NCI-H1092 treated with DMSO at 0.1 percent for 48 hours (cell line): ENCODE data around the gene CC2D1A.

Source experiments
- DNase-seq: peaks from one replicate; lab custom pipeline; 2025; lab: John Stamatoyannopoulos, UW

CC2D1A gene

DNA sequence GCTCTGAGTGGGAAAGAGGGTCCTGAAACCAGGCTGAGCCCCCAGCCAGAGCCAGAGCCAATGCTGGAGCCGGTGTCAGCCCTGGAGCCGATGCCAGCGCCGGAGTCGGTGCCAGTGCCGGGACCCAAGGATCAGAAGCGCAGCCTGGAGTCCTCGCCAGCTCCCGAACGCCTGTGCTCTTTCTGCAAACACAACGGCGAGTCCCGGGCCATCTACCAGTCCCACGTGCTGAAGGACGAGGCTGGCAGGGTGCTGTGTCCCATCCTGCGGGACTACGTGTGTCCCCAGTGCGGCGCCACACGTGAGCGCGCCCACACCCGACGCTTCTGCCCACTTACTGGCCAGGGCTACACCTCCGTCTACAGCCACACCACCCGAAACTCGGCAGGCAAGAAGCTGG lies 28.7 kb upstream of the CC2D1A start:
- no peak for DNase-seq

DNA sequence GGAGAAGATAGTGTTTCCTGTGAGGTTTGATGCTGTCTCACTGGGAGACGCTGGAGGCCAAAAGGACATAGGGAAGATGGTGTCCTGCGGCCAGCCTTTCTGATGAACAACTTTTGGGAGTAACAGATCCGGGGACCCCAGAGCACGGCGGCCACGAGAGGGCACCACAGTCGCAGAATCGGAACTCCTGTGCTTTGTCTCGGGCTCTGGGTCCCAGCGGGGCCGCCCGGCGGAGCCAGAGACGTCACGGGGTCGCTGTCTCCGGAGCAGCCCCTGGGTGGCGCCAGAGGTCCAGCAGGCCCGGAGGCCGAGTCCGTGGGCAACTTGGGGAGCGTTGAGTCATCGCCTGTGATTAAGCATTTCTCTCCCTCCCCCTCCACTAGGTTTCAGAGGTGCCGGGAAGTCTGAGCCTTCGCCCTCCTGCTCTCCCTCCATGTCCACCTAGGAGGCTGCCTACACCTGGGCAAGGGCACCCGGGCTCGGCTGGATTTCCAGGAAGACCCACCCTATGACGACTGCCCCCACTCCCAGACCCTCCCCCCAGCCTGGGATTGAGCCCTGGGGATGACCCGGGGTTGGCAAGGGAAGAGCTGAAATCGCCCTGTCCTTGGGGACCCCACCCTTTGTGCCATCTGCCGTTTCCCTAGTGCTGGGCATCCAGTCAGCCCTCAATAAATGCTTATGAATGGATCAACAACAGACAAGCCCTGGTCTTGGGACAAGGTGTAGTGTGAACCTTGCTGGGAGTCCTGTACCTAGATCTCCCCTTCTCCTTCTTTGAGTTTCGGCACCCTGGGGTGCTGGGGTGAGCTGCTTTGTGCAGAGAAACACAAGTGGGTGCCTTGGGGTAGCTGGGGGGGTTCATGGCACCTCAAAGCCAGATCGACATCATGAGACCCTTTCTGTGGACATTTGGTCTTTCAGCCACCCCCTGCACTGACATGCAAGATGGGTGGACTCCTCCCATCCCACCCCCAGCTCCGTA lies 25.6 kb upstream of the CC2D1A start:
- DNase-seq: peak; percentile 88

GRCh38 chr19:13881251-13881691 lies 24.7 kb upstream of the CC2D1A start:
- no peak for DNase-seq

GRCh38 chr19:13881692-13882418 lies 24.1 kb upstream of the CC2D1A start:
- DNase-seq: no peak

- DNase-seq: no peak
These were observed 23.6 kb upstream of the CC2D1A start for GRCh38 chr19:13882419-13882795.

DNA sequence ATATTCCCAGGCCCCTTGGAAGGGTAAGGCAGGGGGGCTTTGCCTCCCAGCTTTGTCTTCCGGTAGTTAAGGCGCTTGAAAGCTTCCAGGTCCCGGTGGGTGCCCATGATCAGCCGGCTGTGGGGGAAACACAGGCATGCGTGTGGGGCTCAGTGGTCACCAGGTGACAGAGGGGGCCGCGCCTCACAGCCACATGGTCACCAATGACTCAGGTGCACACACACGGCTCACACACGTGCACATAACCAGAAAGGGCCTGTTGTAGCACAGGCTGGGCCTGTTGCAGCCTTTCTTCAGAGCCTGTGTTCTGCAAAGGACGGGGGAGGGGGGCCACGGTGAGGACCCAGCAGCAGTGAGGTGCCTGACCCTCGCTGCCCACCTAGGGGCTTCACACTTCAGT lies 23.2 kb upstream of the CC2D1A start:
- DNase-seq: no peak

DNA sequence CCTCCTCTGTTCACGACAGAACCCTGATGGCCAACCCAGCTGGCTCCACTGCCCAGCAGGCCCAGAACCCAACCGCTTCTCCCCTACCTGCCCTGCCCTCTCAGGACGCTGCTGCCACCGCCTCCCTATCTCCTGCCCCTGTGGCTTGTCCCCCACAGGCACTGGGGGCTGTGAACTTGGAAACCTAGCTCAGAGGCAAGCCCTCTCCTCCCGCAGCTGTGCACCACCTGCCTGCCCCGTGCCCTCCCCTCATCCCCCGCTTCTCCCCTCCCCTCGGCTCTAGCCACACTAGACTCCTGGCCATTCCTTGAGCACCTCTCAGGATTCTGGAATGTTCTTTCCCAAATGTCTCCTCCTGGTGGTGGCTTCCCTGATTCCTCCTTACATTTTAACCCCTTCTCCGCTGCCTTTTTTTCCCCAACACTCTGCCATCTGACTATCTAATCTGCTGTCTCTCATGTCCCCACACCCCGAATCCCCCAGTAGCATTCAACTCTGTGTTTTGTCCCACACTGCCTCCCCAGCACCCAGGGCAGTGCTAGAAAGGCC lies 22.4 kb upstream of the CC2D1A start:
- DNase-seq: no peak

DNA sequence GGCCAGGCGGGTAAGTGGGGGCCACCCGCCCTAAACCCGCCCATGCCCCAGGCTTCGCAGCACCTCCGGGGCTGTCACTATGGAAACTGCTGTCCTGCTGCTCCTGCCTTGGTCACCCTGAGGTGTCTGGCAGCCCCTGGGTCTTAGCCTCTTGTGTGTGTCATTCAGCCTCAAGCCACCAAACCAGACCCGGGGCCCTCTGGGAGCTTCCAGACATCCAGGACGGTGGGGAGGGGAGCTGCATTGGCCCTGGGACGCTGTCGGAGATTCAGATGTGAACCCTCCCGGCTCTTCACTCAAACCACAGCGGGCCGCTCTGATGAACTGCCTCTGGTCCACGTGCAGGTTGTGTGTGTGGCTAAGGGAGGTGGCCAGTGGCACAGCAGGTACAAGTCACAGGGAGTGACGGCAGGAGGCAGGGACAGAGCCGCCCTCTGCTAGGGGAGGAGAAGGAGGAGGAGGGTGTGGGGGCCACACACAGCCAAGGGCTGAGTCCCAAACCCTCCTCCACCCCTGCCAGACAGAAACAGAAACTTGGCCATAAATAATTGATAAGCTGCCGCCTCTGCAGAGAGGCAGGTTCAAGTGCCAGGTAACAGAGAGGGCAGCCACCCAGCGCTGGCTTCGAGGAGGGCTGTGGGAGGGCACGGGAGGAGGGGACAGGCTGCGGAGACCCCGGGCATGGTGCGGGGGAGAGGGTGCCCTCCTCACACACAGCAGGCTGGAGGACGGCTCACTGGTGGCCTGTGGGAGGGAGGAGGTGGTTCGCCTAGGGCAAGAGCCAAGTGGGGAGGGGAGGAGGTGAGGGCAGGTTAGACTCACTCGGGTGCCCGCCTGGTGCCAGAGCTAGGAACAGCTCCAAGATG lies 21.0 kb upstream of the CC2D1A start:
- DNase-seq: peak; percentile 38

DNA sequence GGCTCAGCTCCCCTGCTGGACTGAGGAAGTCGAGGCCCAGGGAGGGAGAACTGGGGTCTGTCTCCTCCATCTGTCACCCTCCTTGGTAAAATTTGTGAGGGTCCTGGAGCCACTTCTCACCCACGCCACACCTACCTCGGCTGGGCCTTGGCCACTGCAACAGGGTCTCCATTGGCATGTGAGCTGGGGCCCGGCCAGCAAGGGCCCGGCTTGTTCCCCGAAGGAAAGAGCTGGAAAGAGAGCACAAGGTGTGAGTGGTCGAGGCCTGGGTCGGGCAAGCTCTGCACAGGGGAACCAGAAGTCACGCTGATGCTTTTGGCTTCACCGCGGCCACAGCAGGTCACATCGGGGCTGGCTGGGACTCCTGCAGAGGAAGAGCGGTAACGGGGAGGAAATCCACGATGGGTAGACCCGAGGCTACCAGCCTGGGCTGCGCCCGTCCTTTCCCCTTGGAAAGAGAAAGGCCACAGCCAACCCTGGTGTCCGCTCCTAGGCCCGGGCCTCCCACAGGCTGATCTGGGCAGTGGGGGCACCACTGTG lies 20.1 kb upstream of the CC2D1A start:
- no peak for DNase-seq

DNA sequence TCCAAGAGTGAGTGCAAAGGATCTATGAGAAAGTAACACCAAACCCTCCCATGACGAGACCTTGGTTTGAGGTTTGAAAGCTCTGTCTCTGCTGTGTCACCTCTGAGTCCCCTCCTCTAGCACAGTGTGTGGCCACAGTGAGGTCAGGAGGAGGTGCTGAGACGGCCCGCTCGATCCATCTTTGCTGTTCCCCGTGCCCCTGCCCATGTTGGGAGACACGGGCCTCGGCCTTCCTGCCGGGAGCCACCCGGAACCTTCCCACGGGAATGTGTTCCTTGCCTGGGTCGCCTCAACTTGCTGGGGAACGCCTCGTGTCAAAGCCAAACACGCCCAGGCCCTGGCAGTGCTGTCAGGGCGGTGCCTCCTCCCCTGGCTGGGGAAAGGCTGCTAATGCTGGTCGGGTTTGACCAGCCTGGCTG lies 19.0 kb upstream of the CC2D1A start:
- DNase-seq: no peak

GRCh38 chr19:13887517-13887916 lies 18.5 kb upstream of the CC2D1A start:
- DNase-seq: no peak

- no peak for DNase-seq
These were observed 17.7 kb upstream of the CC2D1A start for GRCh38 chr19:13888281-13888680.

GRCh38 chr19:13890136-13890535 lies 15.9 kb upstream of the CC2D1A start:
- no peak for DNase-seq

GRCh38 chr19:13892870-13893269 lies 13.1 kb upstream of the CC2D1A start:
- DNase-seq: no peak

- DNase-seq: no peak
These were observed 11.4 kb upstream of the CC2D1A start for GRCh38 chr19:13894552-13894951.

- no peak for DNase-seq
These were observed 9.8 kb upstream of the CC2D1A start for GRCh38 chr19:13896227-13896626.

DNA sequence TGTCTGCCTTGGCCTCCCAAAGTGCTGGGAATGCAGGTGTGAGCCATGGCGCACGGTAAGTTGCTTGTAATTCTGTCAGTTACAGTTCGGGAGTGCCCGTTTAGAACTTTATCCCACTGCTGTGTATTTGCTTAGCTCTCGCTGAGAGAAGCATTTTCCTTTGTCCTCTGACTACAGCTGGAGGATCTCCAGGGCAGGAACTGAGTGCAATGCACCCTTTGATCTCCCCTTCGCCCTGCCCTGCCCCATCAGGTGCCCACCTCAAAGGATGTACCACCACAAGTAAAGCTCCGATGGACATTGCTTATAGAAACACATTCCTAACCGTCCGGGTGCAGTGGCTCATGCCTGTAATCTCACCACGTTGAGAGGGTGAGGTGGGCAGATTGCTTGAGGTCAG lies 6.6 kb upstream of the CC2D1A start:
- DNase-seq: no peak

GRCh38 chr19:13899912-13900584 lies 6.0 kb upstream of the CC2D1A start:
- DNase-seq: no peak

GRCh38 chr19:13902993-13903555 lies 2.9 kb upstream of the CC2D1A start:
- DNase-seq: no peak

DNA sequence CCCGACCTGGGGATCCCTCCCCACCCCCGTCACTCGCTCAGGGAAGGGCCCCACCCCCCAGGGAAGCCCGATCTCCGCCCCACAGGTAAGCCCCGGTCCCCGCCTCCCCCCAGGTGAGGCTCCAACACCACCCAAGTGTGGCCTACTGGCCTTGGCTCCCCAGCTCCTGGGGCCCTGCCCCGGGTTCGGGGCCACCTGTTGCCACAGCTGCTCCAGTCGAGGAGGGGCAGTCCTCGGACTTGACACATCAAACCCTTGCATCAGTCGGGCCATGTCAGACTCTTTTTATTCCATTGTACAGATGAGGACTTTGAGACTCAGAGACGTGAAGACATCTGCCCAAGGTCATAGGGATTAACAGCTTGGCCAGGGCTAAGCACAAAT lies 512 bp downstream of the CC2D1A start:
- DNase-seq: no peak

- no peak for DNase-seq
These were observed 909 bp downstream of the CC2D1A start for GRCh38 chr19:13906910-13907309.
